Esophagus squamous epithelium (tissue), 5 donors: ENCODE measurements around the gene SPECC1. TPM values are rescaled to one million over a fixed set of nuclear protein-coding genes. Genes with fewer than 3 reads are reported as not detected.

ENCODE experiments used
- DNase-seq: peaks from one replicate; lab custom pipeline; 2025; lab: John Stamatoyannopoulos, UW
- H3K27ac ChIP-seq, 4 donors: fragments of 200-600 bp; sonication (generic); one replicate each; pipeline ENCODE4 v1.5.1; 2016 to 2019; ENCODE audit warnings: mild to moderate bottlenecking in 1 of 4
- H3K27me3 ChIP-seq, 4 donors: fragments of 200-600 bp; sonication (generic); 1 replicate in 3 of 4; 2 replicates in 1 of 4; pipeline versions ENCODE4 v1.5.1 to v1.6.0; 2017 to 2021; ENCODE audit warnings: antibody characterized with exemption in 1 of 4
- H3K36me3 ChIP-seq, 3 donors: fragments of 200-600 bp; sonication (generic); one replicate each; pipeline ENCODE4 v1.5.1; 2016 to 2019
- H3K4me1 ChIP-seq, 3 donors: fragments of 200-600 bp; sonication (generic); one replicate each; pipeline ENCODE4 v1.5.1; 2017 to 2019
- H3K4me3 ChIP-seq, 4 donors: fragments of 200-600 bp; sonication (generic); 1 replicate in 3 of 4; 2 replicates in 1 of 4; pipeline ENCODE4 v1.5.1; 2016 to 2019; ENCODE audit warnings: mild to moderate bottlenecking in 2 of 4, moderate library complexity in 1 of 4
- H3K9me3 ChIP-seq, 3 donors: fragments of 200-600 bp; sonication (generic); one replicate each; pipeline ENCODE4 v1.5.1; 2016 to 2019
- POLR2A ChIP-seq, 4 donors: fragments of 450-650 bp; IDR thresholded peaks; one replicate each; pipeline ENCODE4 v1.6.1; 2017; ENCODE audit warnings: antibody characterized with exemption in 4 of 4, mild to moderate bottlenecking in 4 of 4, moderate library complexity in 3 of 4
- WGBS, 2 donors: methylation state at CpG; one replicate each; pipeline ENCODE4 v1.1.5; 2018; 5-methylcytosine and 5-hydroxymethylcytosine counted together
- intact Hi-C: fragments of 100-400 bp; cut with DNase I; formaldehyde crosslinking; loops from one replicate; pipeline ENCODE4 v1.15.0; 2022
- total RNA-seq, 4 donors: library from RNA; depleted of rRNA; stranded (reverse); fragments of >200 nt; gene quantifications; one replicate each; pipeline ENCODE4 v1.1.0, GENCODE V29; 2016
- TF ChIP-seq, protein P1 (sequence below), 6 experiments: fragments of 450-650 bp in 4 of 6; fragments of 200-600 bp in 2 of 6; sonication (generic) in 2 of 6; IDR thresholded peaks; one replicate each; pipeline ENCODE4 v1.5.1; 2016 to 2019; ENCODE audit warnings: antibody characterized with exemption in 6 of 6, mild to moderate bottlenecking in 4 of 6, moderate library complexity in 4 of 6
- donor health status: DM: yes; HTN: yes; CAD: no.

Gene SPECC1
- total RNA-seq, 4 donors from 2014 or later, result 13.8 to 29.6 (median 19.0) TPM

DNA sequence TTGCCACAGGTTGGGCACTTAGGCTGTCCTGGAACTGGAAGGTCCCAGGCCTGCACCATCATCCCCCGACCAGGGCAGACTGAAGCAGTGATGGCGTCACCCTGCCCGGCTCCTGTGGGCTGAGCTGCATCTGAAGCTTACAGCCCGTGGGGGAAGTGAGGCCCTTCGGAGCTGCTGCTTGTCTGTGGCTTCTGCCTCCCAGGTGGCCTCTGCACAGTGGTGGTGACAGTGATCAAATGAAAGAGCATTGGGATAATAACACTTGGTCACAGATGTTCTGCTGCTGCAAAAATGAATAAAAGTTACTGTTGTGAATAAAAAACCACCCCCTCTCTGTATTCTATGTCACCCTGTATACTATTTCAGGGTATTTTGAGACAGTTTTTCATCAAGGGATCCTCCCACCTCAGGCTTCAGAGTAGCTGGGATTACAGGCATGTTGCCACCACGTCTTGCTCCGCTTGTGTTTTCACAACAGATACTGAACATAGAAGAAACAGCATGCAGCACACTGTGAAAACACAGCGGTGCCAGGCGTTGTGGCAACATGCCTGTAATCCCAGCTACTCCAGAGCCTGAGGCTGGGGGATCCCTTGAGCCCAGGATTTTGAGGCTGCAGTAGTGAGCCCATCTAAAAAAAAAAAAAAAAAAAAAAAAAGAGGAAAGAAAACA is 293.2 kb downstream of the SPECC1 start:
- intact Hi-C loops, result no loop called here
- DNase-seq, result no peak
- H3K4me1 ChIP-seq, result no peaks in the 10 kb centered on the region
- TF ChIP-seq, protein P1, sequence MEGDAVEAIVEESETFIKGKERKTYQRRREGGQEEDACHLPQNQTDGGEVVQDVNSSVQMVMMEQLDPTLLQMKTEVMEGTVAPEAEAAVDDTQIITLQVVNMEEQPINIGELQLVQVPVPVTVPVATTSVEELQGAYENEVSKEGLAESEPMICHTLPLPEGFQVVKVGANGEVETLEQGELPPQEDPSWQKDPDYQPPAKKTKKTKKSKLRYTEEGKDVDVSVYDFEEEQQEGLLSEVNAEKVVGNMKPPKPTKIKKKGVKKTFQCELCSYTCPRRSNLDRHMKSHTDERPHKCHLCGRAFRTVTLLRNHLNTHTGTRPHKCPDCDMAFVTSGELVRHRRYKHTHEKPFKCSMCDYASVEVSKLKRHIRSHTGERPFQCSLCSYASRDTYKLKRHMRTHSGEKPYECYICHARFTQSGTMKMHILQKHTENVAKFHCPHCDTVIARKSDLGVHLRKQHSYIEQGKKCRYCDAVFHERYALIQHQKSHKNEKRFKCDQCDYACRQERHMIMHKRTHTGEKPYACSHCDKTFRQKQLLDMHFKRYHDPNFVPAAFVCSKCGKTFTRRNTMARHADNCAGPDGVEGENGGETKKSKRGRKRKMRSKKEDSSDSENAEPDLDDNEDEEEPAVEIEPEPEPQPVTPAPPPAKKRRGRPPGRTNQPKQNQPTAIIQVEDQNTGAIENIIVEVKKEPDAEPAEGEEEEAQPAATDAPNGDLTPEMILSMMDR (IDR thresholded peaks at IDR 0.05), result no peak
- no peak for TF ChIP-seq POLR2A (IDR thresholded peaks at IDR 0.05)
- WGBS, 2 donors, result 81 to 84% methylated on average over 4 to 9 of the region's 9 CpGs
- H3K4me3 ChIP-seq, result no peak overlapping the region
- no peak overlapping the region for H3K27ac ChIP-seq
- peaks cover 0 to 10% (median 0%) of the 10 kb centered on the region in 3 donors for H3K36me3 ChIP-seq
- H3K9me3 ChIP-seq, result peaks cover 0 to 13% (median 11%) of the 10 kb centered on the region in 3 donors
- no peaks in the 10 kb centered on the region for H3K27me3 ChIP-seq

DNA sequence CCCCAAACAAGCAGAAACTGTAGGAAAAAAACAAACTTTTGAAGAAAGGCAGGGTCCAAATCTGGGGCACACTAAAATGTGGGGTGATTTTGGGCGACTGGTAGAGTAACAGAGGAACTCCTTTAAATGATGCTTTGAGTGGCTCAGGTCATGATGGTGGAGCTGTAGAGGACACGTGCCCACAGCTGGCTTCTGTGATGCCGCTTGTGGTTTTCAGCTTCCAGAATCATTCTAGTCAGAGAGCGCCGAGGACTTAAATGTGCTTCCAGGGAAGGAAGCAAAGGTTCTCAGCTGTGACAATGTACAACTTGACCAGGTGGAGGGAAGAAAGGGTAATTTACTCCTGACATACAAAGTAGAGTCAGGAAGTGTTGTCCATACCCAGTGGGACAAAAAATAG is 295.8 kb downstream of the SPECC1 start:
- no peak for DNase-seq
- intact Hi-C loops, result no loop called here
- H3K36me3 ChIP-seq, result peaks cover 0 to 10% (median 0%) of the 10 kb centered on the region in 3 donors

DNA sequence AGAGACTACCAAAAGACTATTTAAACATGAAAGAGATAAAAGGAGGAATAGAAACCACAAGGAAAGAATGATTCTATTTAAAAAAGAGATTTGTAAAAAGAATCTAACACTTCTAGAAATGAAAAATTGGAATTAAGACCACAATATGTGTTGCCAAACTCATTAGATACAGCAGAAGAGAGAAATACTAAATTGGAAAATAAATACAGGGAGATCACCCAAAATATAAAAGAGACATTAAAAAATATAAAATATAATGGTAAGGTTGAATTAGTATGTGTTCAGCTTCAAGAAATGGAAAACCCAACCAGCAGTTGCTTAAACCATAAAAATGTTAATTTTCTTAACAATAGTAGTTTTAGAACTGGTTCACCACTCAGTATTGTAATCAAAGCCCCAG is 297.8 kb downstream of the SPECC1 start:
- Histone ChIP-seq H3K27me3 (no peaks in the 10 kb centered on the region), H3K36me3 (peaks cover 0 to 10% (median 0%) of the 10 kb centered on the region in 3 donors), H3K4me3 (no peak overlapping the region), H3K4me1 (no peaks in the 10 kb centered on the region), H3K27ac (no peak overlapping the region), H3K9me3 (peaks cover 0 to 15% (median 13%) of the 10 kb centered on the region in 3 donors)
- intact Hi-C loops, result no loop called here
- no peak for DNase-seq
- no peak for TF ChIP-seq POLR2A (IDR thresholded peaks at IDR 0.05)
- TF ChIP-seq, protein P1 (IDR thresholded peaks at IDR 0.05), result no peak

More for the DNA sequence above, 295.8 kb downstream of the SPECC1 start:
- Histone ChIP-seq H3K27ac (no peak overlapping the region), H3K9me3 (peaks cover 0 to 15% (median 13%) of the 10 kb centered on the region in 3 donors), H3K4me1 (no peaks in the 10 kb centered on the region), H3K27me3 (no peaks in the 10 kb centered on the region), H3K4me3 (no peak overlapping the region)
- TF ChIP-seq, protein P1 (IDR thresholded peaks at IDR 0.05), result no peak
- no peak for TF ChIP-seq POLR2A (IDR thresholded peaks at IDR 0.05)
- 90 to 93% methylated on average over 5 of the region's 5 CpGs for WGBS, 2 donors

DNA sequence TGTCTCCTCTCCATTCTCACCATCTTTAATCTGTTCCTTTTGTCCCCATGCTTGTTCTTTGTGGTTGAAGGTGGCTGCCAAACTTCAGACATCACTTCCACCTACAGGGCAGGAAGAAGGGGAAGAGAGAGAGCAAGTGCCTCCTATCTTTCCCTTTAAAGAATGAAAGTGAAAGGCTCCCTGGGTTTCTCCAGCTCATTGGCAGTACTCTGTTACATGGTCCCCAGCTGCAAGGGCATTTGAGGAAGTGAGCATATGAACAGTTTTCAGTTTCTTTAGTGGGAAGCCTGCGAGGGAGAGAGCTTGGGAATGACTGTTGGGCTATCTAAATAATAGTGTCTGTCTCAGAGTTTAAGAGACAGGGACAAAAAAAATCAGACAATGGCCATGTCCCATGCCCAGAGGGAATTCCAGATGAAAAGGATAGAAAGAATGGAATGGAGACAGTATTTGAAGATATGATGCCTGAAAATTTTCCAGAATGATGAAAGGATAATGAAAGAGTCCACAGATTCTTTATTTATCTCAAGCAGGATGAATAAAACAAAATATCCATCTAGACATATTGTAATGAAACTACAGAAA is 298.3 kb downstream of the SPECC1 start:
- Histone ChIP-seq H3K4me3 (no peak overlapping the region), H3K36me3 (peaks cover 0 to 10% (median 0%) of the 10 kb centered on the region in 3 donors), H3K27me3 (no peaks in the 10 kb centered on the region), H3K4me1 (no peaks in the 10 kb centered on the region), H3K27ac (no peak overlapping the region), H3K9me3 (peaks cover 0 to 15% (median 13%) of the 10 kb centered on the region in 3 donors)
- no peak for DNase-seq
- intact Hi-C loops, result no loop called here
- WGBS, 2 donors, result 83 to 87% methylated on average over 1 of the region's 1 CpG
- TF ChIP-seq, protein P1 (IDR thresholded peaks at IDR 0.05), result no peak
- no peak for TF ChIP-seq POLR2A (IDR thresholded peaks at IDR 0.05)

DNA sequence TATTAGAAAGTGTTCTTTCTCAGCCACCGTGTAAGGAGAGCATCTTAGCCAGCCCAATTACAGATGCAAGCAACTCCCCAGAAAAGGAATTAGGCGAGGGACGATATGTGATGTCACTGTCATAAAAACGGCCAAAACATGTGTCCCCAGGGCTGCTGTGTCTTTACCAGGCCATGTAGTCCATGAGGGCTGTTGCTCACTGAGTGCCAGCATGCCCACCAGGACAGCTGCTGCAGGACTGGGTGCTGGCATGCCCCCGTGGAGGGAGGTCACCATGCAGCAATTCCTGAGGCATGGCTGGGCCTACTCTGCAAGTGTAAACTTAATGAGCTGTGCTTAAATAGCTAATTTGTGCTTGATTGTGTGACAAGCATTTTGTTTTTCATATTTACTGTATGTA is 301.3 kb downstream of the SPECC1 start:
- Histone ChIP-seq H3K4me3 (no peak overlapping the region), H3K27me3 (no peaks in the 10 kb centered on the region), H3K36me3 (peaks cover 0 to 10% (median 0%) of the 10 kb centered on the region in 3 donors), H3K4me1 (no peaks in the 10 kb centered on the region), H3K9me3 (peaks cover 0 to 15% (median 13%) of the 10 kb centered on the region in 3 donors), H3K27ac (no peak overlapping the region)
- WGBS, 2 donors, result 68 to 89% methylated on average over 5 of the region's 5 CpGs
- no peak for DNase-seq
- no peak for TF ChIP-seq POLR2A (IDR thresholded peaks at IDR 0.05)
- TF ChIP-seq, protein P1 (IDR thresholded peaks at IDR 0.05), result no peak
- intact Hi-C loops, result no loop called here
